Measurements from ENCODE around the gene DPAGT1. TPM values are rescaled to one million over a fixed set of nuclear protein-coding genes. Genes with fewer than 3 reads are reported as not detected.

DPAGT1 gene
- total and polyA plus RNA-seq, 8 donors: 42.7 to 56.2 (median 49.6) TPM

- H3K36me3 ChIP-seq: peaks cover 0 to 29% of the 10 kb centered on the region in 2 donors
- peak in 3 of 4 donors; percentile 86 to 96 (median 87) for DNase-seq
- intact Hi-C loops (cut with DNase I): no loop called here
- TF ChIP-seq, protein P1, sequence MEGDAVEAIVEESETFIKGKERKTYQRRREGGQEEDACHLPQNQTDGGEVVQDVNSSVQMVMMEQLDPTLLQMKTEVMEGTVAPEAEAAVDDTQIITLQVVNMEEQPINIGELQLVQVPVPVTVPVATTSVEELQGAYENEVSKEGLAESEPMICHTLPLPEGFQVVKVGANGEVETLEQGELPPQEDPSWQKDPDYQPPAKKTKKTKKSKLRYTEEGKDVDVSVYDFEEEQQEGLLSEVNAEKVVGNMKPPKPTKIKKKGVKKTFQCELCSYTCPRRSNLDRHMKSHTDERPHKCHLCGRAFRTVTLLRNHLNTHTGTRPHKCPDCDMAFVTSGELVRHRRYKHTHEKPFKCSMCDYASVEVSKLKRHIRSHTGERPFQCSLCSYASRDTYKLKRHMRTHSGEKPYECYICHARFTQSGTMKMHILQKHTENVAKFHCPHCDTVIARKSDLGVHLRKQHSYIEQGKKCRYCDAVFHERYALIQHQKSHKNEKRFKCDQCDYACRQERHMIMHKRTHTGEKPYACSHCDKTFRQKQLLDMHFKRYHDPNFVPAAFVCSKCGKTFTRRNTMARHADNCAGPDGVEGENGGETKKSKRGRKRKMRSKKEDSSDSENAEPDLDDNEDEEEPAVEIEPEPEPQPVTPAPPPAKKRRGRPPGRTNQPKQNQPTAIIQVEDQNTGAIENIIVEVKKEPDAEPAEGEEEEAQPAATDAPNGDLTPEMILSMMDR (IDR thresholded peaks at IDR 0.05): peak; percentile 66 to 71
- peak overlapping the region; percentile 87 to 96 for H3K27ac ChIP-seq
- ATAC-seq: peak; percentile 87
- H3K9me3 ChIP-seq: no peaks in the 10 kb centered on the region
- H3K27me3 ChIP-seq: no peaks in the 10 kb centered on the region
- peak overlapping the region; percentile 88 to 89 for H3K4me3 ChIP-seq
- peaks cover 17 to 41% of the 10 kb centered on the region in 2 donors for H3K4me1 ChIP-seq
Measured at GRCh38 chr11:119094816-119095065, 6.9 kb downstream of the DPAGT1 start.

DNA sequence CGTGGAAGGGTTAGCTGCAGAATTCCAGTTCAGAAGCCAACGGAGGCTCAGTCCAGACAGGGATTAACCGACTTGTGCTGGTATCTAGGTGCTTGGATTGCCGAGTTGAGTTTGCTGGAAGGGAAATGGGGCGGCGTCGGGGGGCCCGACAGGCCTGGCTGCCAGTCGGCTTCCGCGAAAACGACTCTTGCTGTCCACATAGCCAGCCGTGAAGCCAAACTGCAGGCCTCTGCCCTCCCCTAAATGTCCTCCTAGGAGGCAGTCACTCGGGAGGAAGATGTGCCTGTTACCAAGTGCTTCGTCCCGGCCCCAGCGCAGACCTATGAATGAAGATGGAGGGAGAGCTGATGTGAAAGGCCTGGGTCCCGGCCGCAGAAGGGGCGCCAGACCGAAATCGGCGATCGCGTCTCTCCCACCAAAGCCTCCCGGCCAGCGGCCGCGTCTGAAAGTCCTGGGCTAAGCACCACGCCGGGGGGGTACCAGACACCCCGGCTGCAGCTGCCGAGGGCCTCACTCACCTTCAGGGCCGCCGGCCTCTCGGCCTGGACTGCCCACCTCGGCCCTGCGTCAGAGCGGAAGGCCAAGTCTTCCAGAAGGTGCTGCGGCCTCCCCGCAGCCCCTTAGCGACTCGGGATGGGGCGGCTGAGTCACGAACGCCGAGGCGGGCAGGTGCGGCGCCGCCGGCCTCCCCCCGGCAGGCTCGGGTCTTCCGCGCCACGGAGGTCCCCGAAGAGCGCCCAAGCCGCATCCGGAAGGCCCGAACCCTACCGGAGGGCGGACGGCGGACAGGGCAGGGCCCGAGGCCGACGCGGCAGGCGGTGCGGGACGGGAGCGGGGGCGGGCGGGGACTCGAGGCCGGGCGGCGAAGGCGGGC, 7.5 kb downstream of the DPAGT1 start:
- Histone ChIP-seq H3K4me3 (peak overlapping the region; percentile 88 to 89), H3K27me3 (no peaks in the 10 kb centered on the region), H3K9me3 (no peaks in the 10 kb centered on the region), H3K4me1 (peaks cover 17 to 39% of the 10 kb centered on the region in 2 donors), H3K27ac (peak overlapping the region; percentile 87 to 96), H3K36me3 (peaks cover 0 to 29% of the 10 kb centered on the region in 2 donors)
- ATAC-seq (peak; percentile 30), DNase-seq (peak in 1 of 4 donors; percentile 84)
- intact Hi-C loops (cut with DNase I): no loop called here
- TF ChIP-seq, protein P1 (IDR thresholded peaks at IDR 0.05): no peak

DNA sequence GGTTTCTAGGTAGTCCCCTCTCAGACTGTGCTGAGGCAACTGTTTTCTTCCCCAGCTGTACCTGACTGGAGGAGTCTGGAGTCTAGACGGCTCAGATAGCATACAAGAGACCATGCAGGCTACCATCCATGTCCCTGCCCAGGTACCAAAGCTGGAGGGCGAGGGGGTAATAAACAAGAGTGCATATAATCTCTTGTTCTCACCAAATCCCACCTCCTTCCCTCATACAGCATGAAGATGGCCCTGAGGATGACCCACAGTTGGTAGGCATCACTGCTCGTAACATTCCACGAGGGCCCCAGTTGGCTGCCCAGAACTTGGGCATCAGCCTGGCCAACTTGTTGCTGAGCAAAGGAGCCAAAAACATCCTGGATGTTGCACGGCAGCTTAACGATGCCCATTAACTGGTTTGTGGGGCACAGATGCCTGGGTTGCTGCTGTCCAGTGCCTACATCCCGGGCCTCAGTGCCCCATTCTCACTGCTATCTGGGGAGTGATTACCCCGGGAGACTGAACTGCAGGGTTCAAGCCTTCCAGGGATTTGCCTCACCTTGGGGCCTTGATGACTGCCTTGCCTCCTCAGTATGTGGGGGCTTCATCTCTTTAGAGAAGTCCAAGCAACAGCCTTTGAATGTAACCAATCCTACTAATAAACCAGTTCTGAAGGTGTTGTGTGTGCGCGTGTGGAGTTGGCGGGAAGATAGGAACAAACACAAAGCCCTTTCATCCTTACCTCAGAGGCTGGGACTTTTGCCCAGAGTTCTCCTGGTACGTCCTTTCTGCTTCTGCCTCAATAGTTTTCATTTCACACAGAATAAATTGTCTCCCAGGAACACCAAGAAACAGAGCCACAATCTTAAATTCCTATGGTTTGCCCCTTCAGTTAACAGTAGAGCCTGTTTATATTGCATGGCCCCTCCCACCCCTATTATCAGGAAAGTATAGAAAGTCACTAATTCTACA, 8.5 kb downstream of the DPAGT1 start:
- ATAC-seq (no peak), DNase-seq (no peak)
- H3K27me3 ChIP-seq: no peaks in the 10 kb centered on the region
- H3K36me3 ChIP-seq: peaks cover 0 to 25% of the 10 kb centered on the region in 2 donors
- H3K4me3 ChIP-seq: peak overlapping the region; percentile 88 to 89
- H3K4me1 ChIP-seq: peaks cover 17 to 39% of the 10 kb centered on the region in 2 donors
- H3K27ac ChIP-seq: peak overlapping the region in 1 of 2 donors; percentile 96
- H3K9me3 ChIP-seq: no peaks in the 10 kb centered on the region
- TF ChIP-seq, protein P1 (IDR thresholded peaks at IDR 0.05): no peak
- intact Hi-C loops (cut with DNase I): no loop called here

GRCh38 chr11:119091966-119092879, 9.4 kb downstream of the DPAGT1 start:
- TF ChIP-seq, protein P1 (IDR thresholded peaks at IDR 0.05): no peak
- Histone ChIP-seq H3K27me3 (no peaks in the 10 kb centered on the region), H3K4me3 (no peak overlapping the region), H3K27ac (peak overlapping the region in 1 of 2 donors; percentile 23), H3K4me1 (peaks cover 17 to 48% of the 10 kb centered on the region in 2 donors), H3K36me3 (peaks cover 0 to 16% of the 10 kb centered on the region in 2 donors), H3K9me3 (no peaks in the 10 kb centered on the region)
- ATAC-seq (no peak), DNase-seq (no peak)
- intact Hi-C loops (cut with DNase I): no loop called here
